Ishikawa (cell line): Measurements from ENCODE around the gene NEURL3.

Experiments
- CEBPB ChIP-seq: IDR thresholded peaks from 2 replicates; pipeline ENCODE4 v1.6.1; 2012
- CREB1 ChIP-seq: IDR thresholded peaks from 2 replicates; pipeline ENCODE4 v1.6.1; 2012; ENCODE audit warnings: low read depth
- EGR1 ChIP-seq: IDR thresholded peaks from 2 replicates; pipeline ENCODE4 v1.6.1; 2012
- EP300 ChIP-seq: IDR thresholded peaks from 2 replicates; pipeline ENCODE4 v1.6.1; 2012; ENCODE audit warnings: borderline replicate concordance
- MAX ChIP-seq: IDR thresholded peaks from 2 replicates; pipeline ENCODE4 v1.6.1; 2012
- RAD21 ChIP-seq: IDR thresholded peaks from 2 replicates; pipeline ENCODE4 v1.6.1; 2012; ENCODE audit warnings: low read depth
- REST ChIP-seq: IDR thresholded peaks from 2 replicates; pipeline ENCODE4 v1.6.1; 2012; ENCODE audit warnings: low read depth, mild to moderate bottlenecking
- TAF1 ChIP-seq: IDR thresholded peaks from 2 replicates; pipeline ENCODE4 v1.6.1; 2012; ENCODE audit warnings: low read depth, mild to moderate bottlenecking
- TCF12 ChIP-seq: IDR thresholded peaks from 2 replicates; pipeline ENCODE4 v1.6.1; 2012; ENCODE audit warnings: low read depth
- TEAD4 ChIP-seq: IDR thresholded peaks from 2 replicates; pipeline ENCODE4 v1.6.1; 2012
- ZBTB7A ChIP-seq: IDR thresholded peaks from 2 replicates; pipeline ENCODE4 v1.6.1; 2012; ENCODE audit warnings: low read depth

DNA sequence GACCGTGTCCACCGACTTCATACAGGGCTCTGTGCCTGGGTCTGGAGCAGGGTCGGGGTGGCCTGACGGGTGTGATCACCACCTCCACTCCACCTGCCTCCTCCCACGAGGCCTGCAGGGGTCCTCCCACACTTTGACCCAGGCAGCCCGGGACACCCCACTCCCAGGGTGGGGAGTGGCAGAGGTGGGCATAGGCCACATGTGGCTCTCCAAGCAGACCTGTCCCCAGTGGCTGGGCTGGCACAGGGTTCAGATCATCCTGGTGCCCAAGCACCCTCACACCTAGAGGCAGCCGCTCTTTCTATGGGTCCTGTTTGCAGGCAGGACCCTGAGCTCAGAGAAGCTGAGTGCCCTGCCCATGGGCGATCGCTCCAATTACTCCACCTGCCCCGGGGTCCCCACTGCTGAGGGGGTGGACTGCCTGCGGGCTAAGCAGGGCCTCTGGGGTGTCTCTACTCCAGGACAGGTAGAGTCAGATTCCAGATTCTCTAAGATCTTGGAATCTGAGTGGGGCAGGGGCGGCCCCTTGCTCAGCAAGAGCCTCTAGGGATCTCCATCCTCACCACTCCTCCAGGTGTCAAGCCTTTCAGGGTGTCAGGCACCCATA is 1.4 kb downstream of the NEURL3 start:
- TF ChIP-seq REST, result no peak
- no peak for TF ChIP-seq CREB1
- TF ChIP-seq TEAD4, result no peak
- no peak for TF ChIP-seq MAX
- TF ChIP-seq EP300, result no peak
- TF ChIP-seq RAD21, result no peak
- TF ChIP-seq TCF12, result no peak
- TF ChIP-seq CEBPB, result no peak
- TF ChIP-seq TAF1, result no peak
- no peak for TF ChIP-seq EGR1
- no peak for TF ChIP-seq ZBTB7A
